ENCODE results near the gene COX10.

The COX10 gene

GRCh38 chr17:14082848-14083247, 13.5 kb downstream of the COX10 start:
- no peak overlapping the region for H2AFZ ChIP-seq (ENCODE audit: low read depth, low read length)
- peaks cover 2% of the 10 kb centered on the region for H3K9me3 ChIP-seq (ENCODE audit: low read length)
- no peaks in the 10 kb centered on the region for H3K27me3 ChIP-seq (ENCODE audit: insufficient read depth, low read length)
- no peak overlapping the region for H3K4me3 ChIP-seq (ENCODE audit: low read length)
- peaks cover 11% of the 10 kb centered on the region for H3K36me3 ChIP-seq (ENCODE audit: insufficient read depth, low read length)
- H3K4me1 ChIP-seq (ENCODE audit: insufficient read depth, low read length) = peaks cover 10% of the 10 kb centered on the region

DNA sequence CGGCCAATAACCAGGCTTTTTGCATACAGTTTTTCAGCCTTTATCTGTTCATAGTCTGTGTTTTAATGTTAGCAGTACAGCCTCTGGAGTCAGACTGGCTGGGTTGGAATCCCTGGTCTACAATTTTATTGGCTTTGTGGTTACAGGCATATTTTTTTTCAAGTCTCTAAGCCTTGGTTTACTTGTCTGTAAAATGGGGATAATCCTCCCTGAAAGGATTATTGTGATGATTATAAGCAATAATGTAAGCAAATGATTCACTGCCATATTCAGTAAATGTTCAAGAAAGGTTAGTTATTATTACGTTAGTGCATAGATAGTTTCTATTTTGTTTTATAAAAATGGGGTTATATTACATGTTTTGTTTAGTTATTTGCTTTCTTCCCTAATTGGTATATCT, 15.7 kb downstream of the COX10 start:
- Histone ChIP-seq H3K4me3 (ENCODE audit: low read length) (no peak overlapping the region), H3K27me3 (ENCODE audit: insufficient read depth, low read length) (no peaks in the 10 kb centered on the region), H3K36me3 (ENCODE audit: insufficient read depth, low read length) (peaks cover 11% of the 10 kb centered on the region), H3K4me1 (ENCODE audit: insufficient read depth, low read length) (no peaks in the 10 kb centered on the region), H2AFZ (ENCODE audit: low read depth, low read length) (no peak overlapping the region), H3K9me3 (ENCODE audit: low read length) (no peaks in the 10 kb centered on the region)

GRCh38 chr17:14086189-14086588, 16.9 kb downstream of the COX10 start:
- Histone ChIP-seq H3K4me1 (ENCODE audit: insufficient read depth, low read length) (peaks cover 4% of the 10 kb centered on the region), H3K9me3 (ENCODE audit: low read length) (no peaks in the 10 kb centered on the region), H3K4me3 (ENCODE audit: low read length) (no peak overlapping the region)

GRCh38 chr17:14089179-14089578, 19.9 kb downstream of the COX10 start:
- Histone ChIP-seq H3K4me1 (ENCODE audit: insufficient read depth, low read length) (peaks cover 4% of the 10 kb centered on the region), H3K9me3 (ENCODE audit: low read length) (no peaks in the 10 kb centered on the region), H3K4me3 (ENCODE audit: low read length) (no peak overlapping the region), H3K36me3 (ENCODE audit: insufficient read depth, low read length) (no peaks in the 10 kb centered on the region), H2AFZ (ENCODE audit: low read depth, low read length) (no peak overlapping the region), H3K27me3 (ENCODE audit: insufficient read depth, low read length) (no peaks in the 10 kb centered on the region)

More at GRCh38 chr17:14086189-14086588, 16.9 kb downstream of the COX10 start:
- H3K36me3 ChIP-seq (ENCODE audit: insufficient read depth, low read length) = peaks cover 8% of the 10 kb centered on the region
- H2AFZ ChIP-seq (ENCODE audit: low read depth, low read length) = no peak overlapping the region
- H3K27me3 ChIP-seq (ENCODE audit: insufficient read depth, low read length) = no peaks in the 10 kb centered on the region

DNA sequence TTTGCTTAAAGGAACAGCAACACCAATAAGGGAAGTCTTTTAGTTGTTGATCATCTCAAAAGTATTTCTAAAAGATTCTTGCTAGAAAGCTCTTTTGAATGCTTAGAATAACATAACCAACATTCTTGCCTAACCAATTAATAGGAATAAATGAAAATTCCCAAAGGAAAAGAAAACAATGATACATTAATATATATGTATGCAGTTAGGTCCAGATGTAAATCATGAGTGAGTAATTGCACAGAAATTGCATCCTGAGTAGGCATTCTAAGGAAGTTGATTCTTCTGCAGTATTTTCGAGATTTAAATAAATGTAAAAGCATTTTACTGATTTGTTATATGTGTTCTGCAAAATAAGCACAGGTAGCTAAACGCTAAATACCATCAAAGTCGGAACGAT, 22.1 kb downstream of the COX10 start:
- Histone ChIP-seq H3K4me1 (ENCODE audit: insufficient read depth, low read length) (peaks cover 4% of the 10 kb centered on the region), H3K27me3 (ENCODE audit: insufficient read depth, low read length) (no peaks in the 10 kb centered on the region), H3K4me3 (ENCODE audit: low read length) (no peak overlapping the region), H3K36me3 (ENCODE audit: insufficient read depth, low read length) (no peaks in the 10 kb centered on the region), H2AFZ (ENCODE audit: low read depth, low read length) (no peak overlapping the region), H3K9me3 (ENCODE audit: low read length) (no peaks in the 10 kb centered on the region)

DNA sequence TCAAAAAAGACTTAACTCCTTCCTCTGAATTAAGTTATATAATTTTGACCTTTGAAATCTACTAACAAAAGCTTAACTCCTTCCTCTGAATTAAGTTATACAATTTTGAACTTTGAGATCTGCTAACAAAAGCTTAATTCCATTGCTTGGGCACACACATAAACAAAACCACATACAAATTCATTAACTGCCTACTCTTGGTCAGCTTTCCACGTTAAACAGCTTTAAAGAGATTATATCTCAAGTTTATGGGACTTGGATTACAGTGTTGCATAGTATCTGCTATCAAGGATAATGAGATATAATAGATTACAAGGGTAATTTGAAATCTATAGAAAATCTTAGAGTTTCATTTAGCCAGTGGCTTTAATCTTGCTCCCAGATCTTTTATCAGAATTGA, 23.5 kb downstream of the COX10 start:
- no peak overlapping the region for H2AFZ ChIP-seq (ENCODE audit: low read depth, low read length)
- H3K4me3 ChIP-seq (ENCODE audit: low read length) = no peak overlapping the region
- no peaks in the 10 kb centered on the region for H3K27me3 ChIP-seq (ENCODE audit: insufficient read depth, low read length)
- no peaks in the 10 kb centered on the region for H3K9me3 ChIP-seq (ENCODE audit: low read length)
- H3K36me3 ChIP-seq (ENCODE audit: insufficient read depth, low read length) = no peaks in the 10 kb centered on the region
- peaks cover 4% of the 10 kb centered on the region for H3K4me1 ChIP-seq (ENCODE audit: insufficient read depth, low read length)

DNA sequence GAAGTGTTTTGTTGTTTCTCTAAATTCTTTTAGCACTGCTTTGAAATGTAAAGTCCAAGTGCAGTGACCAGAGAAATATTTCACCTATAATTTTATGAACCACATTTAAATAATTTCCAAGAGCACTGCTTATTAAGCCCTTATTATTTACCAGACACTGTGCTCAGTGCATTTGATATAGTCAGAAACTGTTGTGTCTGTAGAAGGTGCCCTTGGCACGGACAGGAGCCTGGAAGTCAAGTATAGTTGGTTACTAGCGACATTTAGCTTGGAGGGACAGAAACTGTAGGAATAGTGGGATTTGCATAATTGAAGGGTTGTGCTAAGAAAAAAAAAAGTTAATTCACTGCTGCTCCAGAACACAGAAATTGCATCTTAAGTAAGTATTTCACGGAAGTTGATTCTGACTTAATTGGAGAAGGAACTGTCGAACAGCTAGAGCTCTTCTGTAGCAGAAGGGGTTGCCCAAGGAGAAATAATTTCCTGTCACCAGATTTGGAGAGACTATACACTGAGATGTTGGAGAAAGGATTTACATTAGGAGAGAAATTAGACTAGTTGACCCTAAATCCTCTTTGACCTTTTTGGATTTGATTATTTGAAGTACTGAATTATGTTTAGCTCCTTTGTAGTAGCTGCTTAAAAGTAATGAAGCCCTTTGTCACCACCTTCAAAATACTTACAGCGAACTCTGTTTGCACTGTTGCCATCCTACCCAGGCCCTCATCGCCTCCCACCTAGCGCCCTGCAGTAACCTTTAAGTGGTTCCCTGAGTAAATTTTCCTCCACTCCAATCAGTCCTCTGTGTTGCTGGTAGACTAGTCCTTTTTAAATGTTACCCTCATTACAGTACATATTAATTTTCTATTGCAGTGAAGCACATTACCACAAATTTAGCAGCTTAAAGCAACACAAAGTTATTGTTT, 25.6 kb downstream of the COX10 start:
- no peaks in the 10 kb centered on the region for H3K27me3 ChIP-seq (ENCODE audit: insufficient read depth, low read length)
- H3K36me3 ChIP-seq (ENCODE audit: insufficient read depth, low read length) = no peaks in the 10 kb centered on the region
- H3K4me3 ChIP-seq (ENCODE audit: low read length) = no peak overlapping the region
- H3K9me3 ChIP-seq (ENCODE audit: low read length) = no peaks in the 10 kb centered on the region
- H2AFZ ChIP-seq (ENCODE audit: low read depth, low read length) = no peak overlapping the region
- peaks cover 4% of the 10 kb centered on the region for H3K4me1 ChIP-seq (ENCODE audit: insufficient read depth, low read length)

- no peak overlapping the region for H2AFZ ChIP-seq (ENCODE audit: low read depth, low read length)
- no peaks in the 10 kb centered on the region for H3K27me3 ChIP-seq (ENCODE audit: insufficient read depth, low read length)
- no peaks in the 10 kb centered on the region for H3K9me3 ChIP-seq (ENCODE audit: low read length)
- no peak overlapping the region for H3K4me3 ChIP-seq (ENCODE audit: low read length)
- H3K36me3 ChIP-seq (ENCODE audit: insufficient read depth, low read length) = no peaks in the 10 kb centered on the region
- H3K4me1 ChIP-seq (ENCODE audit: insufficient read depth, low read length) = peaks cover 4% of the 10 kb centered on the region
These were observed 26.3 kb downstream of the COX10 start for GRCh38 chr17:14095631-14096030.

- H3K4me3 ChIP-seq (ENCODE audit: low read length) = no peak overlapping the region
- H3K27me3 ChIP-seq (ENCODE audit: insufficient read depth, low read length) = no peaks in the 10 kb centered on the region
- no peaks in the 10 kb centered on the region for H3K4me1 ChIP-seq (ENCODE audit: insufficient read depth, low read length)
- H3K9me3 ChIP-seq (ENCODE audit: low read length) = no peaks in the 10 kb centered on the region
- H3K36me3 ChIP-seq (ENCODE audit: insufficient read depth, low read length) = peaks cover 4% of the 10 kb centered on the region
- H2AFZ ChIP-seq (ENCODE audit: low read depth, low read length) = no peak overlapping the region
These were observed 28.9 kb downstream of the COX10 start for GRCh38 chr17:14098246-14098645.

DNA sequence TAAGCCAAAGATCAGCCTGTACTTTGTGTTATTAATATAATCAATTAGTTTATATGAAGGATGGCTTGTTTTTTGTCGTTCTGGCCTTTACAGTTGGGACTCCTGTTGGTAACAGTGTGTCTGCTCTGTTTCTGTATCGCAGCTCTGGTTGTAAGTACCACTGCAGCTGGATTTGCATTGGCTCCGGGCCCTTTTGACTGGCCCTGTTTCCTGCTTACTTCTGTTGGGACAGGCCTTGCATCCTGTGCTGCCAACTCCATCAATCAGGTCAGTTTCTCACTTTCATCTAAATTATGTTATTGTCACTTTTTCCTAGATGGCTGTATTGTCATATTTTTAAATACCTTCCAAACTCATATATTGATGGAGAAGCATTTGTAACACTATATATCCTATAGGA, 32.7 kb downstream of the COX10 start:
- H3K4me3 ChIP-seq (ENCODE audit: low read length) = no peak overlapping the region
- H3K27me3 ChIP-seq (ENCODE audit: insufficient read depth, low read length) = no peaks in the 10 kb centered on the region
- H3K36me3 ChIP-seq (ENCODE audit: insufficient read depth, low read length) = peaks cover 4% of the 10 kb centered on the region
- H2AFZ ChIP-seq (ENCODE audit: low read depth, low read length) = no peak overlapping the region
- no peaks in the 10 kb centered on the region for H3K9me3 ChIP-seq (ENCODE audit: low read length)
- H3K4me1 ChIP-seq (ENCODE audit: insufficient read depth, low read length) = no peaks in the 10 kb centered on the region

- Histone ChIP-seq H2AFZ (ENCODE audit: low read depth, low read length) (no peak overlapping the region), H3K9me3 (ENCODE audit: low read length) (no peaks in the 10 kb centered on the region), H3K36me3 (ENCODE audit: insufficient read depth, low read length) (peaks cover 4% of the 10 kb centered on the region), H3K4me3 (ENCODE audit: low read length) (no peak overlapping the region), H3K27me3 (ENCODE audit: insufficient read depth, low read length) (no peaks in the 10 kb centered on the region), H3K4me1 (ENCODE audit: insufficient read depth, low read length) (no peaks in the 10 kb centered on the region)
These were observed 34.5 kb downstream of the COX10 start for GRCh38 chr17:14103836-14104235.

DNA sequence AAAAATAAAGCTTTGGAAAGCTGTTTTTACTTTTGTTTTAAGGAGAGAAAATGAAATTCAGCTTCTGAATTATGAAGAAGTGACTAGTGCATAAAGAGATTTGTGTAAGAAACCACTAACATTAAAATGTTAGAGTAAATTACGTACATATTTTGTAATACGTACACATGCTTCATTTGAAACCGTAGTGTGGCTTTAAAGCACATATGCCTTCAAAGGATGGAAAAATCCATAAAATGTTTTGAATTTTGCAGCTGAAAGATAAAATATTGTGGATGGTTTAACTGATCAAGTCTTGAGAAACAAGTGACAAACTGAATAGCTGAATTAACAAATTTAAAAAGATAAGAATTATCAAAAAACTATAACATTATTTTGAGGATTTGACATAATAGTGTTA, 35.4 kb downstream of the COX10 start:
- H3K36me3 ChIP-seq (ENCODE audit: insufficient read depth, low read length) = peaks cover 4% of the 10 kb centered on the region
- H3K4me1 ChIP-seq (ENCODE audit: insufficient read depth, low read length) = no peaks in the 10 kb centered on the region
- no peak overlapping the region for H2AFZ ChIP-seq (ENCODE audit: low read depth, low read length)
- no peaks in the 10 kb centered on the region for H3K27me3 ChIP-seq (ENCODE audit: insufficient read depth, low read length)
- no peaks in the 10 kb centered on the region for H3K9me3 ChIP-seq (ENCODE audit: low read length)
- no peak overlapping the region for H3K4me3 ChIP-seq (ENCODE audit: low read length)

GRCh38 chr17:14107889-14108288, 38.6 kb downstream of the COX10 start:
- H3K4me3 ChIP-seq (ENCODE audit: low read length) = no peak overlapping the region
- H3K36me3 ChIP-seq (ENCODE audit: insufficient read depth, low read length) = peaks cover 2% of the 10 kb centered on the region
- H3K9me3 ChIP-seq (ENCODE audit: low read length) = no peaks in the 10 kb centered on the region
- H2AFZ ChIP-seq (ENCODE audit: low read depth, low read length) = no peak overlapping the region
- no peaks in the 10 kb centered on the region for H3K4me1 ChIP-seq (ENCODE audit: insufficient read depth, low read length)
- H3K27me3 ChIP-seq (ENCODE audit: insufficient read depth, low read length) = no peaks in the 10 kb centered on the region

DNA sequence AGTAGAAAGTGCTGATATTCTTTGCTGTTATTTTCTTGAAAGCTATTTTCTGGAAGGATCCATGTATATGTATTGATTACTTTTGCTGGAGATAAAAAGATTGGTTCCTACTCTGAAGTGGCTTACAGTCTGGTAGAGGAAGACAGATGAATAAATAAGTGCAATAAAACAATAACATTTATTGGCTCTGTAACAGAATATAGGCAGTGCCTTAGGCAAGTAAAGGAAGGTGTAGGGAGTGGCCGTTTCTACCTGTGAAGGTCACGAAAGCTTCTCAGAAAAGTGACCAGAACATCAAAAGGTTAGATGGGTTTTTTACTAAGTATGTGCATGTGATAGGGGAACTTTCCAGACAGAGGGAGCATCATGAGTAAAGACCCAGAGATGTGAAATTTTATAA, 43.1 kb downstream of the COX10 start:
- H3K4me3 ChIP-seq (ENCODE audit: low read length) = no peak overlapping the region
- H3K4me1 ChIP-seq (ENCODE audit: insufficient read depth, low read length) = peaks cover 2% of the 10 kb centered on the region
- H2AFZ ChIP-seq (ENCODE audit: low read depth, low read length) = no peak overlapping the region
- no peaks in the 10 kb centered on the region for H3K27me3 ChIP-seq (ENCODE audit: insufficient read depth, low read length)
- H3K9me3 ChIP-seq (ENCODE audit: low read length) = no peaks in the 10 kb centered on the region
- no peaks in the 10 kb centered on the region for H3K36me3 ChIP-seq (ENCODE audit: insufficient read depth, low read length)
